Natural killer cell (primary cell): ENCODE measurements around the gene QARS1. TPM values are rescaled to one million over a fixed set of nuclear protein-coding genes. Genes with fewer than 3 reads are reported as not detected.

Experiments
- ATAC-seq, 3 donors: fragments of 150-1000 bp in 2 of 3; fragments of 200-7000 bp in 1 of 3; cut with Tn5 transposase; 1 replicate in 1 of 3; 2 replicates in 2 of 3; pipeline ENCODE4 v1.10.0; 2021; ENCODE audit warnings: mild to moderate bottlenecking in 2 of 3, moderate library complexity in 2 of 3
- DNase-seq, 2 donors: peaks; one replicate each; pipeline versions ENCODE4 v3.0.0 to v3.0.0-alpha.2; 2013 to 2021; ENCODE audit warnings: mixed read lengths in 1 of 2
- H3K27ac ChIP-seq: one replicate; pipeline ENCODE4 v1.5.1; 2013; ENCODE audit warnings: mild to moderate bottlenecking, low read length
- H3K27me3 ChIP-seq: one replicate; pipeline ENCODE4 v1.6.1; 2013; ENCODE audit warnings: low read length; ENCODE audit not compliant: control insufficient read depth, insufficient read depth
- H3K36me3 ChIP-seq: one replicate; pipeline ENCODE4 v1.6.1; 2013; ENCODE audit warnings: low read length; ENCODE audit not compliant: control insufficient read depth, insufficient read depth
- H3K4me1 ChIP-seq: one replicate; pipeline ENCODE4 v1.6.1; 2013; ENCODE audit warnings: low read length; ENCODE audit not compliant: control insufficient read depth, insufficient read depth
- H3K4me3 ChIP-seq: one replicate; pipeline ENCODE4 v1.5.1; 2013; ENCODE audit warnings: low read length
- H3K9me3 ChIP-seq: one replicate; pipeline ENCODE4 v1.6.1; 2013; ENCODE audit warnings: low read length; ENCODE audit not compliant: control insufficient read depth, insufficient read depth
- H3K27ac Mint-ChIP-seq, 2 donors: one replicate each; pipeline ENCODE4 v1.8.0; 2022; ENCODE audit warnings: mild to moderate bottlenecking in 2 of 2, mixed read lengths in 2 of 2, moderate library complexity in 1 of 2
- H3K27me3 Mint-ChIP-seq, 2 donors: one replicate each; pipeline ENCODE4 v1.8.0; 2022; ENCODE audit warnings: low read depth in 2 of 2, mixed read lengths in 2 of 2
- H3K36me3 Mint-ChIP-seq: one replicate; pipeline ENCODE4 v1.8.0; 2022; ENCODE audit warnings: mixed read lengths
- H3K4me1 Mint-ChIP-seq, 2 donors: one replicate each; pipeline ENCODE4 v1.8.0; 2022; ENCODE audit warnings: mixed read lengths in 2 of 2
- H3K4me3 Mint-ChIP-seq: one replicate; pipeline ENCODE4 v1.8.0; 2022; ENCODE audit warnings: mild to moderate bottlenecking, moderate library complexity, mixed read lengths
- H3K9me3 Mint-ChIP-seq, 2 donors: one replicate each; pipeline ENCODE4 v1.8.0; 2022; ENCODE audit warnings: mixed read lengths in 2 of 2
- WGBS: methylation state at CpG from one replicate; pipeline ENCODE4 v1.1.7; 2013; ENCODE audit warnings: missing lambda C conversion rate; ENCODE audit not compliant: insufficient coverage; 5-methylcytosine and 5-hydroxymethylcytosine counted together
- intact Hi-C: fragments of 100-400 bp; cut with micrococcal nuclease; formaldehyde crosslinking; loops from one replicate; pipeline ENCODE4 v1.14.2; 2022
- total RNA-seq, 4 donors: library from RNA; stranded (reverse); fragments of 120-200 nt in 1 of 4; gene quantifications; one replicate each; pipeline versions ENCODE4 v1.2.3 to v1.2.4, GENCODE V29; 2013 to 2022
- TF ChIP-seq, protein P1 (sequence below): fragments of 200-600 bp; IDR thresholded peaks from one replicate; pipeline ENCODE4 v1.8.0; 2022; ENCODE audit warnings: antibody characterized with exemption

The QARS1 gene
- total RNA-seq, 3 donors from 2014 or later (not counting 1 experiment from before 2014, with no cell fraction given): 250 to 280 (median 258) TPM

GRCh38 chr3:49132073-49132436 is 27.5 kb upstream of the QARS1 start:
- Histone ChIP-seq H3K27me3 (peaks cover 4% of the 10 kb centered on the region), H3K27ac (no peak overlapping the region), H3K4me1 (peaks cover 5% of the 10 kb centered on the region), H3K4me3 (no peak overlapping the region), H3K36me3 (no peaks in the 10 kb centered on the region), H3K9me3 (no peaks in the 10 kb centered on the region)
- Mint-ChIP-seq H3K9me3 (no peaks in the 10 kb centered on the region), H3K27me3 (peaks cover 0 to 20% of the 10 kb centered on the region in 2 donors), H3K4me3 (no peak overlapping the region), H3K4me1 (peaks cover 0 to 5% of the 10 kb centered on the region in 2 donors), H3K36me3 (no peaks in the 10 kb centered on the region), H3K27ac (no peak overlapping the region)
- TF ChIP-seq, protein P1, sequence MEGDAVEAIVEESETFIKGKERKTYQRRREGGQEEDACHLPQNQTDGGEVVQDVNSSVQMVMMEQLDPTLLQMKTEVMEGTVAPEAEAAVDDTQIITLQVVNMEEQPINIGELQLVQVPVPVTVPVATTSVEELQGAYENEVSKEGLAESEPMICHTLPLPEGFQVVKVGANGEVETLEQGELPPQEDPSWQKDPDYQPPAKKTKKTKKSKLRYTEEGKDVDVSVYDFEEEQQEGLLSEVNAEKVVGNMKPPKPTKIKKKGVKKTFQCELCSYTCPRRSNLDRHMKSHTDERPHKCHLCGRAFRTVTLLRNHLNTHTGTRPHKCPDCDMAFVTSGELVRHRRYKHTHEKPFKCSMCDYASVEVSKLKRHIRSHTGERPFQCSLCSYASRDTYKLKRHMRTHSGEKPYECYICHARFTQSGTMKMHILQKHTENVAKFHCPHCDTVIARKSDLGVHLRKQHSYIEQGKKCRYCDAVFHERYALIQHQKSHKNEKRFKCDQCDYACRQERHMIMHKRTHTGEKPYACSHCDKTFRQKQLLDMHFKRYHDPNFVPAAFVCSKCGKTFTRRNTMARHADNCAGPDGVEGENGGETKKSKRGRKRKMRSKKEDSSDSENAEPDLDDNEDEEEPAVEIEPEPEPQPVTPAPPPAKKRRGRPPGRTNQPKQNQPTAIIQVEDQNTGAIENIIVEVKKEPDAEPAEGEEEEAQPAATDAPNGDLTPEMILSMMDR: no peak
- ATAC-seq (no peak), DNase-seq (no peak)
- intact Hi-C loops: no loop called here
- 87% methylated on average over 9 of the region's 9 CpGs for WGBS

GRCh38 chr3:49131576-49131975 is 27.0 kb upstream of the QARS1 start:
- no peak overlapping the region for H3K27ac ChIP-seq
- no peaks in the 10 kb centered on the region for H3K36me3 ChIP-seq
- intact Hi-C loops: no loop called here
- peaks cover 0 to 5% of the 10 kb centered on the region in 2 donors for H3K4me1 Mint-ChIP-seq
- TF ChIP-seq, protein P1: no peak
- no peaks in the 10 kb centered on the region for H3K9me3 ChIP-seq
- H3K27ac Mint-ChIP-seq: no peak overlapping the region
- WGBS: 97% methylated on average over 6 of the region's 6 CpGs
- peaks cover 0 to 20% of the 10 kb centered on the region in 2 donors for H3K27me3 Mint-ChIP-seq
- no peaks in the 10 kb centered on the region for H3K9me3 Mint-ChIP-seq
- peaks cover 4% of the 10 kb centered on the region for H3K27me3 ChIP-seq
- no peak overlapping the region for H3K4me3 ChIP-seq
- DNase-seq (no peak), ATAC-seq (no peak)
- no peak overlapping the region for H3K4me3 Mint-ChIP-seq
- no peaks in the 10 kb centered on the region for H3K36me3 Mint-ChIP-seq
- peaks cover 5% of the 10 kb centered on the region for H3K4me1 ChIP-seq

GRCh38 chr3:49131040-49131439 is 26.5 kb upstream of the QARS1 start:
- H3K4me1 Mint-ChIP-seq: peaks cover 0 to 5% of the 10 kb centered on the region in 2 donors
- Histone ChIP-seq H3K9me3 (no peaks in the 10 kb centered on the region), H3K36me3 (no peaks in the 10 kb centered on the region), H3K4me3 (no peak overlapping the region), H3K4me1 (peaks cover 5% of the 10 kb centered on the region), H3K27ac (no peak overlapping the region), H3K27me3 (peaks cover 4% of the 10 kb centered on the region)
- 90% methylated on average over 12 of the region's 12 CpGs for WGBS
- ATAC-seq: no peak
- H3K27ac Mint-ChIP-seq: no peak overlapping the region
- no peaks in the 10 kb centered on the region for H3K9me3 Mint-ChIP-seq
- TF ChIP-seq, protein P1: no peak
- no peak overlapping the region for H3K4me3 Mint-ChIP-seq
- peaks cover 0 to 20% of the 10 kb centered on the region in 2 donors for H3K27me3 Mint-ChIP-seq
- intact Hi-C loops: no loop called here
- DNase-seq: no peak
- no peaks in the 10 kb centered on the region for H3K36me3 Mint-ChIP-seq

GRCh38 chr3:49124991-49125670 is 20.6 kb upstream of the QARS1 start:
- intact Hi-C loops: no loop called here
- TF ChIP-seq, protein P1: no peak
- Histone ChIP-seq H3K4me3 (no peak overlapping the region), H3K9me3 (no peaks in the 10 kb centered on the region), H3K4me1 (peaks cover 11% of the 10 kb centered on the region), H3K27me3 (no peaks in the 10 kb centered on the region), H3K27ac (no peak overlapping the region), H3K36me3 (no peaks in the 10 kb centered on the region)
- Mint-ChIP-seq H3K4me3 (no peak overlapping the region), H3K36me3 (no peaks in the 10 kb centered on the region), H3K27me3 (no peaks in the 10 kb centered on the region), H3K9me3 (no peaks in the 10 kb centered on the region), H3K4me1 (peaks cover 0 to under 1% of the 10 kb centered on the region in 2 donors), H3K27ac (no peak overlapping the region)
- no peak for DNase-seq
- no peak for ATAC-seq
- 85% methylated on average over 14 of the region's 14 CpGs for WGBS
